GM12874 (cell line): Measurements from ENCODE around the gene PDGFC.

ENCODE experiments used
- CTCF ChIP-seq: IDR thresholded peaks from 2 replicates; pipeline ENCODE4 v1.5.1; 2011; ENCODE audit warnings: low read depth, mild to moderate bottlenecking, control low read depth, low read length, moderate library complexity; ENCODE audit not compliant: insufficient read depth

PDGFC gene

GRCh38 chr4:156956826-156957368 lies 14.7 kb downstream of the PDGFC start:
- no peak for TF ChIP-seq CTCF

- TF ChIP-seq CTCF = no peak
Observed at GRCh38 chr4:156956359-156956758, 15.2 kb downstream of the PDGFC start.

GRCh38 chr4:156954587-156954986 lies 17.0 kb downstream of the PDGFC start:
- no peak for TF ChIP-seq CTCF

GRCh38 chr4:156953951-156954350 lies 17.6 kb downstream of the PDGFC start:
- TF ChIP-seq CTCF = no peak

GRCh38 chr4:156953001-156953400 lies 18.6 kb downstream of the PDGFC start:
- no peak for TF ChIP-seq CTCF

GRCh38 chr4:156952078-156952759 lies 19.4 kb downstream of the PDGFC start:
- TF ChIP-seq CTCF = no peak

GRCh38 chr4:156950948-156951347 lies 20.7 kb downstream of the PDGFC start:
- no peak for TF ChIP-seq CTCF

- no peak for TF ChIP-seq CTCF
Observed at GRCh38 chr4:156950090-156950489, 21.5 kb downstream of the PDGFC start.
